Adipocyte (in vitro differentiated cells): ENCODE results near the gene OPTC.
"Not testable (repeated sequence)": the region's sequence is repeated elsewhere in the genome, so short reads cannot be mapped to it uniquely, and the experiment has no call there.

Source experiments
- DNase-seq: peaks from one replicate; pipeline ENCODE4 v3.0.0-alpha.2; 2015; ENCODE audit warnings: low read depth
- H3K27me3 ChIP-seq: replicated peaks from 2 replicates; pipeline ENCODE4 v1.7.0; 2013; ENCODE audit warnings: mild to moderate bottlenecking, low read length, moderate library complexity; ENCODE audit not compliant: control insufficient read depth, insufficient read depth
- H3K36me3 ChIP-seq: 2 replicates; pipeline ENCODE4 v1.7.0; 2013; ENCODE audit warnings: low read length, mild to moderate bottlenecking, moderate library complexity; ENCODE audit not compliant: control insufficient read depth, insufficient read depth, severe bottlenecking
- H3K4me1 ChIP-seq: 2 replicates; pipeline ENCODE4 v1.7.0; 2013; ENCODE audit warnings: mild to moderate bottlenecking, low read length, moderate library complexity; ENCODE audit not compliant: control insufficient read depth, insufficient read depth
- H3K4me3 ChIP-seq: 2 replicates; pipeline ENCODE4 v1.7.0; 2013; ENCODE audit warnings: mild to moderate bottlenecking, low read length, moderate library complexity
- H3K9ac ChIP-seq: 2 replicates; pipeline ENCODE4 v1.7.0; 2013; ENCODE audit warnings: mild to moderate bottlenecking, low read length, moderate library complexity
- H3K9me3 ChIP-seq: 2 replicates; pipeline ENCODE4 v1.7.0; 2013; ENCODE audit warnings: mild to moderate bottlenecking, low read length, moderate library complexity; ENCODE audit not compliant: control insufficient read depth

OPTC gene, protein sequence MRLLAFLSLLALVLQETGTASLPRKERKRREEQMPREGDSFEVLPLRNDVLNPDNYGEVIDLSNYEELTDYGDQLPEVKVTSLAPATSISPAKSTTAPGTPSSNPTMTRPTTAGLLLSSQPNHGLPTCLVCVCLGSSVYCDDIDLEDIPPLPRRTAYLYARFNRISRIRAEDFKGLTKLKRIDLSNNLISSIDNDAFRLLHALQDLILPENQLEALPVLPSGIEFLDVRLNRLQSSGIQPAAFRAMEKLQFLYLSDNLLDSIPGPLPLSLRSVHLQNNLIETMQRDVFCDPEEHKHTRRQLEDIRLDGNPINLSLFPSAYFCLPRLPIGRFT

DNA sequence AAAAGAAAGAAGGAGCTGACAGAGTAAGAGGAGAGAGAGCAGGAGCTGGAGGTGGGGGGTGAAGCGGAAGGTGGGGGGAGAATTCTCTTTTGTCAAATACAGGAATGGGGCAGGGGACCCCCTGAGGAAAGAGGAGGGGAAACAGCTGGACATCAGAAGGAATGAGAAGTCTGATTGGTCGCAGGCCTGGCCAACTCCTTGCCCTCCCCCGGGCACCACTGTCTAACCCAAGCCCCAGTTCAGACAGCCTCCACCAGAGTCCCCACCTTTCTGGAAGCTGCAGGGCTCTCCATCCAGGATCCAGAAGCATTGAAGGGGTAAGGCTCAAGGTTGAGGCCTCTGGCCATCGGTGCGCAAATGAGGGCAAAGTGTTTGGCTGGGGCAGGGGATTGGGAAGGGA is at the start of gene OPTC:
TSS of gene OPTC (plus strand) at position 253 of the 400 bp plus-strand sequence. CDS start 1,853 bp downstream, outside the sequence.
- H3K27me3 ChIP-seq = peaks cover 14% of the 10 kb centered on the region
- no peaks in the 10 kb centered on the region for H3K4me1 ChIP-seq
- H3K9me3 ChIP-seq = no peaks in the 10 kb centered on the region
- no peaks in the 10 kb centered on the region for H3K36me3 ChIP-seq
- DNase-seq = no peak
- no peak within 1 kb of the TSS for H3K9ac ChIP-seq
- H3K4me3 ChIP-seq = no peak within 1 kb of the TSS

DNA sequence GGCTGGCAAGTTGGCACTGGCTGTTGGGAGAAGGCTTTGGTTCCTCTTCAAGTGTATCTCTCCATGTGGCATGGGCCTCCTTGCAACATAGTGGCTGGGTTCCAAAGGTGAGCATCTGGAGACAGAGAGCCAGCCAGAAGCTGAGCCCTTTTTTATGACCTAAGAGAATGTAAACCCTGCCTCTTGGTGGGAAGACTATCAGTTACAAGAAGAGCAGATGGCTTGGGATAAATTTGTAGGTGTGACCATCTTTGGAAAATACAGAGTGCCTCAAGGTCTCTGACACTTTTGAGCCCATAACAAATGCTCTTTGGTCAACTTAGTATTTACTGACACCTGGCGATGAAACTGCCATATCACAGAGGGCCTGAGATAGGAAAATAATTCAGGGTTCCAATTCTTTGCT is 49.8 kb upstream of the OPTC start:
- no peaks in the 10 kb centered on the region for H3K36me3 ChIP-seq
- peaks cover 8% of the 10 kb centered on the region for H3K9me3 ChIP-seq
- H3K4me1 ChIP-seq = peaks cover 56% of the 10 kb centered on the region
- H3K4me3 ChIP-seq = no peak overlapping the region
- H3K9ac ChIP-seq = no peak overlapping the region
- DNase-seq = no peak
- H3K27me3 ChIP-seq = no peaks in the 10 kb centered on the region

DNA sequence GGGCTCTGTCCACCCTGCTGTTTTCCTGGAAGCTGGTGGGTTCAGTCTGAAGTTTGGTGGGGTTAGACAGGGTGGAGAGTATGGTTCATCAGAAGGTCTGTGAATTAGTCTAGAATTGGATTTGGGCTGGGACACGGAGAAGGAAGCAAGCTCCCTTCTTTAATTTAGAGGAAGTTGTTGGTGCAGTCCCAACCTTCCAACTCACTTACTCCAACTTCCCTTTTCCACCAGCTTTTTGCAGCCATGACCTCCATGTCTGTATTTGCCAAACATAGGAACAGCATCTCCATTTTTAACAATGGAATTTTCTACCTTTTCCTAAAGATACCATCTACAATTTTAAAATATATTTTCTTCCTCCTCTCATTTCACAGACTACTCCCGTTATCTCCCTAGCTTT is 46.8 kb upstream of the OPTC start:
- peaks cover 60% of the 10 kb centered on the region for H3K4me1 ChIP-seq
- H3K27me3 ChIP-seq = no peaks in the 10 kb centered on the region
- no peak overlapping the region for H3K4me3 ChIP-seq
- H3K9me3 ChIP-seq = peaks cover 8% of the 10 kb centered on the region
- no peak overlapping the region for H3K9ac ChIP-seq
- DNase-seq = no peak
- H3K36me3 ChIP-seq = no peaks in the 10 kb centered on the region

DNA sequence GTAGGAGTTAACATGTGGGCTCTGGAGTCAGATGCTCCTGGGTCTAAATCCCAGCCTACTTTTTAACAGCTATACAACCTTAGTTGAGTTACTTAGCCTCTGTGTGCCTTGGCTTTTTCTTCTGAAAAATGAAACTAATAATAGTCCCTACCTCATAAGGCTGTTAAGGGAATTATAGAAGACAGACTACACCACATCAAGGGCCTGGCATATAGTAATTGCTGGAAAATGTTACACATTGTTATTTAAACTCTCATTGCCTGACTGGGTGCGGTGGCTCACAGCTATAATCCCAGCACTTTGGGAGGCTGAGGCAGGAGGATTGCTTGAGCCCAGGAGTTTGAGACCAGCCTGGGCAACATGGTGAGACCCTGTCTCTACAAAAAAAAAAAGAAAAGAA is 46.4 kb upstream of the OPTC start:
- not testable (repeated sequence) for H3K9ac ChIP-seq, H3K27me3 ChIP-seq

DNA sequence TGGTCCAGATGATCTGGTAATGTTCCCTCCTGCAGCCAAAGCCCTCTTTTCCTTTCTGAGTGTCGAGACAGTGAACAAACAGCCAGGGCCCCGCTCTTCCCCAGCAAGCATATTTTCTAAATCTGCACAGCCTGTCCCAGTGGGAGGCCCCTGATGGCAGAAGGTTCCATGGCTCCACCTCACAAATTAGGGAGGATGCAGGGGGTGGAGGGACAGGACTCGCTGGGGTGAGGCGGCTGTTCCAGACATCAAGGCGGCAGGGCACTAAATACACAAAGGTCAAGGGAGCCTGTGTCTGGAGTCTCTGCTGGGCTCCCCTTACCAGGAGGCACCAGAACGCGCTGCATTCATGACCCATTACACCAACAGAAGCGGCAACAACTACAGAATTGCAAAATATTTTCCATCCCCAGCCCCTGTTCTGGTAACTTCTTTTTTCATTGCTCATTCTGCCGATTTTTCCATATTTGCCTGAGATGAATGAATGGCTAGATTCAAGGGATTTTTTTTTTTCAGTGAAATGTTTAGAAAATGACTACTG is 45.4 kb upstream of the OPTC start:
- Histone ChIP-seq H3K9me3 (peaks cover 8% of the 10 kb centered on the region), H3K36me3 (no peaks in the 10 kb centered on the region), H3K4me3 (peak overlapping the region; percentile 49), H3K4me1 (peaks cover 50% of the 10 kb centered on the region), H3K9ac (peak overlapping the region; percentile 74), H3K27me3 (no peaks in the 10 kb centered on the region)
- peak; percentile 85 for DNase-seq

More for the DNA sequence above, 46.4 kb upstream of the OPTC start:
- H3K9me3 ChIP-seq, H3K36me3 ChIP-seq, H3K4me3 ChIP-seq, DNase-seq: not testable (repeated sequence)
- H3K4me1 ChIP-seq = peaks cover 60% of the 10 kb centered on the region

DNA sequence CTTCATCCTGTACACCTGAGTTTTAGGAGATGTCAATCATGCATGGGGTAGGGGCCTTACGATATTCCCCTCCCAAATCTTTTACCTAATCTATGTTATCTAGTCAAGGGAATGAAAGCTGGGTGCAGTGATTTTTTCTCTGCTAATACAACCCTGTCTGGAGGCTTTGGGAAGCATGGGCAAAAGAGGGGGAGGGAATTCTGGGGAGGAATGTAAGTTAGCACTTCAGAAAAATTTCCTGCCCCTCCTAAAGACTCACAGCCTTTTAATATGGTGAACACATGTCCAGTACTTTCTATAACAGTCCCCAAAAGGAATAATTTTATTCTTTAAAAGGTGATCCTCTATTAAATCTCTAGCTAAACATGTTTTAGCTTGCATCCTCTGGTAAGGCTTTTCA is 44.0 kb upstream of the OPTC start:
- H3K9ac ChIP-seq = no peak overlapping the region
- H3K36me3 ChIP-seq = no peaks in the 10 kb centered on the region
- H3K4me1 ChIP-seq = peaks cover 44% of the 10 kb centered on the region
- peak; percentile 34 for DNase-seq
- peaks cover 7% of the 10 kb centered on the region for H3K9me3 ChIP-seq
- no peak overlapping the region for H3K4me3 ChIP-seq
- no peaks in the 10 kb centered on the region for H3K27me3 ChIP-seq

DNA sequence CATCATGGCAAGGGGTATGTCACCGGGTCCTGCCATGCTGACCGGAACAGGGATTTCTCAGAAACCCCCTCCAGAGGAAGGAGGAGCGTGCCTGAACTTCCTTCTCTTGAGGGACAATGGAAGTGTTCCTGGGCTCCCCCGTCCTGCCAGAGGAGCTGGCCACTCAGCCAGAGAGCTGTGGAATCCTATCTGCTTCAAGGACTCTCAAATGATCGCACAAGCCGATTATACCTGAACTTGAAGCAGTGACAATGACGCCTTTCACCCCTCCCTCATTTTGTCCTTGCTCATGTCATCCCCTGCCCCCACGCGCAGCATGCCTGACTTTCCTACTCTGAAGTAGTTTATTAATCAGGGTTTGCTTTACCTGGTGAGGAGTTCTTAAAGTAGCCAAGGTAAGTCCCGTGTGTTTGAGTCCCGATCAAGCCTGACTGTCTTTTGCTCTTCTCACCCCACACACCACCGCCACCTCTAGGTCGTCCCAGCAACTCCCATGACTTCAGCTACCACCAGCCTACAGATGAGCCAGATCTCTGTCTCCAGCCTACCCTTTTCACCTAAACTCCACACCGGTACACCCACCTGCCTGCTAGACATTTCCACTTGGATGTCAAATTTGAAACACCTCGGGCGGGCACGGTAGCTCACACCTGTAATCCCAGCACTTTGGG is 43.3 kb upstream of the OPTC start:
- Histone ChIP-seq H3K9ac (no peak overlapping the region), H3K4me1 (peaks cover 44% of the 10 kb centered on the region), H3K4me3 (no peak overlapping the region), H3K9me3 (peaks cover 1% of the 10 kb centered on the region), H3K27me3 (no peaks in the 10 kb centered on the region), H3K36me3 (no peaks in the 10 kb centered on the region)
- DNase-seq = no peak

DNA sequence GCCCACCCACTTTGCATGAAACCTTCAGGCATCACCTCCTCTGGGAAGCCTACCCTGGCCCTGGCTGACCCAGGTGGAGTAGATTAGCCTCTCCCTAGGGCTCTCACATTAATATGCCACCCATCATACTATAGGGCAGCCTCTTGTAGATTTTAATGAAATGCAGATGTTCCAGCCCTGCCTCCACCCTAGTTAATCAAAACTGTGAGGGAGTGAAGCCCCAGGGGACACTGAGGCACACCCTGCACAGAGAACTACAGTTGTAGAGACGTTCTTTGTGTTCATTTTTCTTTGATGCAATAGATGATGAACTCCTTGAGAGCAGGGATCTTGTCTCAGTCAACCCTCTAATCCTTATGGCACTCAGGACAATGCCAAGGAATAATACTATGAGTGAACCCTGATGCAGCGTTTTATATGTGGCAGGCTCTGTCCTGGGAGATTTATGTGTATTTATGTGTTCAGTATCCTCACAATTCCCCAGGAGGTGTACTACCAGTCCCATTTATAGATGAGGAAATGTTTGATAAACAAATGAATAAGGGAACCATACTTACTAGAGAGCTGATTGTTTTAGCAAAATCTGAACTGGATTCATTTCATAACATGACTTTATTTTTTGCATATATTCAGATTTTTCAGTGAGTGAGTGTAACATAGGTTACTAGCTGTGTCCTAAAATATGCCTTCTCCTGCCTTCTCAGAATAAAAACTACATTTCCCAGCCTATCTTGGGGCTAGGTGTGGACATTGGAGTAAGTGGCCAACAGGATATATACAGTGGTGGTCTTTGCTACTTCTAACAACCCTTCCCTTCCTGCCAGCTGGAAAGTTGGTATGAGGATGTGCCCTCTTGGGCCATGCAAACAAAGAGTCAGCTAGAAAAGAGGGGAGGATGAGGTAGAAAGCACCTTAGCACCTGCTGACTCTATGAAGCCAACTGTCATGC is 41.8 kb upstream of the OPTC start:
- H3K9me3 ChIP-seq = no peaks in the 10 kb centered on the region
- H3K4me3 ChIP-seq = no peak overlapping the region
- H3K4me1 ChIP-seq = peaks cover 44% of the 10 kb centered on the region
- no peak overlapping the region for H3K9ac ChIP-seq
- H3K36me3 ChIP-seq = no peaks in the 10 kb centered on the region
- H3K27me3 ChIP-seq = no peaks in the 10 kb centered on the region
- DNase-seq = no peak

DNA sequence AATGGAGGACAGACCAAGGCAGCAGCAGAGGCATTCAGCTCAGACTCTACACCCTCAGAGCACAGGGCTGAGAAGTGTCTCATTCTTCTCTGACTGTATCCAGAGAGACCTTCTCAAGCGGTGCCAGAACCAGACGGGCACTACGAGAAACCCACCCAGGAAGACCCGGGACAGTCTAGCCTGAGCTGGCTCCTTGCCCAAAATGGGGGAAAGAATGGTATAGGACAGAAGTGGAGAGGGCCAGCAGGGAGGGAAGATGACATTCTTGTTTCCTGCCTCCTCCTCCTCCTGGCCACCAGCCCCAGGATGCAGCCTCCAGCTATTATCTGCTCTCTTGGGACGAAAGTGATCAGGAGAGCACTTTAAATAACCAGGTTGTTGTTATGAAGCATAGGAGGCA is 40.9 kb upstream of the OPTC start:
- H3K36me3 ChIP-seq = no peaks in the 10 kb centered on the region
- no peaks in the 10 kb centered on the region for H3K9me3 ChIP-seq
- H3K27me3 ChIP-seq = no peaks in the 10 kb centered on the region
- H3K9ac ChIP-seq = no peak overlapping the region
- no peak for DNase-seq
- H3K4me3 ChIP-seq = no peak overlapping the region
- H3K4me1 ChIP-seq = peaks cover 41% of the 10 kb centered on the region

DNA sequence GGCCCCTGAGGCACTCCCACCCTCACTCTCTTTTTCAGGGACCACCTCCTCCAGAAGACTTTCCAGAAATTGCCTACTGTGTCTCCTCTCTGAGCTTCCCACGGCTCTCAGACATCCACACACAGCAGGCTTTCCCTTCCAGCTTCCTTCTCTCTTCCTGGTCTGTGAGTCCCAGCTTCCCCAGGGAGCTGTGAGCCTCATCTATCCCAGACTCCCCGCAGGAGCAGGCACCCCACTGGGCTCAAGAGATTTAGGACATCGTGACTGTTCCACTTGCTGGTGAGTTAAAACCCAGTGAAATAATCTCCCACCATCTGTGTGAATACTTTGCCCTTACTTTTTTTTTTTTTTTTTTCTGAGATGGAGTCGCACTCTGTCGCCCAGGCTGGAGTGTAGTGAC is 40.3 kb upstream of the OPTC start:
- H3K36me3 ChIP-seq = no peaks in the 10 kb centered on the region
- H3K27me3 ChIP-seq = no peaks in the 10 kb centered on the region
- no peak overlapping the region for H3K4me3 ChIP-seq
- H3K9ac ChIP-seq = no peak overlapping the region
- peaks cover 35% of the 10 kb centered on the region for H3K4me1 ChIP-seq
- DNase-seq = no peak
- H3K9me3 ChIP-seq = no peaks in the 10 kb centered on the region

DNA sequence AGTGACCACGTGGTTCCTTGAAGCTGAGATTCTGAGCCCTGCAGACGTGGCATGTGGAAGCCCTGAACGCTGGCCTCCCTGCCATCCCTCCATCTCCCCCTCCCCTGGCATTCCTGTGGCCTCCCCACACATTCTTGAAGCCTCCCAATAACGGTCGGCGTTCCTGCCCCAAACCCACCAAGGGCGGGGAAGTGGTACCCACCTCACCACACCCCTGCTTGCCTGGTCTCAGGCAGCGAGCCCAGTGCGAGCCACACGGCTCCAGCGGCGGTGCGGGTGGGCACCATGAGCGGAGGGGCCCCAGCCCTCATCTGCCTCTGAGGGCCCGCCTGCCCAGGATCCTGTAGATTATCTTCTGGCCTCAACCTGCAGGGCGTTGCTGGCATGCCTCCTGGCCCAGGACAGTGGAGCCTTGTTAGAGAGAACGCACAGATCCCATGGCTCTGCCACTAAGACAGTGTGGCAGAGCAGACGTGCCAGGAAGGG is 38.9 kb upstream of the OPTC start:
- DNase-seq = no peak
- no peak overlapping the region for H3K9ac ChIP-seq
- no peaks in the 10 kb centered on the region for H3K9me3 ChIP-seq

More for the DNA sequence above, 38.9 kb upstream of the OPTC start:
- Histone ChIP-seq H3K4me1 (peaks cover 21% of the 10 kb centered on the region), H3K4me3 (no peak overlapping the region), H3K27me3 (no peaks in the 10 kb centered on the region), H3K36me3 (no peaks in the 10 kb centered on the region)
